Suprapubic skin (tissue), 4 donors: ENCODE results near the gene GNB5. TPM values are rescaled to one million over a fixed set of nuclear protein-coding genes. Genes with fewer than 3 reads are reported as not detected.

ENCODE experiments used
- DNase-seq, 2 donors: peaks; one replicate each; pipeline ENCODE4 v3.0.0-alpha.2; 2019; ENCODE audit warnings: low spot score in 2 of 2
- H3K27ac ChIP-seq: fragments of 200-600 bp; sonication (generic); one replicate; pipeline ENCODE4 v1.5.1; 2019
- H3K27me3 ChIP-seq: fragments of 200-600 bp; sonication (generic); one replicate; pipeline ENCODE4 v1.5.1; 2019
- H3K36me3 ChIP-seq: fragments of 200-600 bp; sonication (generic); one replicate; pipeline ENCODE4 v1.5.1; 2019
- H3K4me1 ChIP-seq: fragments of 200-600 bp; sonication (generic); one replicate; pipeline ENCODE4 v1.5.1; 2019
- H3K4me3 ChIP-seq: fragments of 200-600 bp; sonication (generic); one replicate; pipeline ENCODE4 v1.5.1; 2019; ENCODE audit warnings: mild to moderate bottlenecking
- H3K9me3 ChIP-seq: fragments of 200-600 bp; sonication (generic); one replicate; pipeline ENCODE4 v1.5.1; 2019
- EP300 ChIP-seq: sonication (generic); formaldehyde crosslinking; IDR thresholded peaks from one replicate; pipeline ENCODE4 v1.6.1; 2017; ENCODE audit warnings: antibody characterized with exemption
- POLR2A ChIP-seq, 2 donors: fragments of 450-650 bp; IDR thresholded peaks; one replicate each; pipeline ENCODE4 v1.6.1; 2017; ENCODE audit warnings: antibody characterized with exemption in 2 of 2, mild to moderate bottlenecking in 2 of 2, moderate library complexity in 2 of 2
- POLR2AphosphoS5 ChIP-seq, 3 donors: sonication (generic); formaldehyde crosslinking; IDR thresholded peaks; one replicate each; pipeline ENCODE4 v1.6.1; 2017; ENCODE audit warnings: antibody characterized with exemption in 3 of 3
- WGBS: methylation state at CpG from one replicate; pipeline ENCODE4 v1.1.5; 2018; 5-methylcytosine and 5-hydroxymethylcytosine counted together
- total RNA-seq, 4 donors: library from RNA; depleted of rRNA; stranded (reverse); fragments of >200 nt; gene quantifications; one replicate each; pipeline ENCODE4 v1.1.0, GENCODE V29; 2016
- TF ChIP-seq, protein P1 (sequence below), 2 donors: fragments of 200-600 bp in 1 of 2; fragments of 450-650 bp in 1 of 2; sonication (generic) in 1 of 2; IDR thresholded peaks; one replicate each; pipeline ENCODE4 v1.5.1; 2016 to 2019; ENCODE audit warnings: antibody characterized with exemption in 2 of 2, mild to moderate bottlenecking in 1 of 2, moderate library complexity in 1 of 2

The GNB5 gene
- total RNA-seq, 4 donors from 2014 or later, result 17.1 to 30.8 (median 24.9) TPM

DNA sequence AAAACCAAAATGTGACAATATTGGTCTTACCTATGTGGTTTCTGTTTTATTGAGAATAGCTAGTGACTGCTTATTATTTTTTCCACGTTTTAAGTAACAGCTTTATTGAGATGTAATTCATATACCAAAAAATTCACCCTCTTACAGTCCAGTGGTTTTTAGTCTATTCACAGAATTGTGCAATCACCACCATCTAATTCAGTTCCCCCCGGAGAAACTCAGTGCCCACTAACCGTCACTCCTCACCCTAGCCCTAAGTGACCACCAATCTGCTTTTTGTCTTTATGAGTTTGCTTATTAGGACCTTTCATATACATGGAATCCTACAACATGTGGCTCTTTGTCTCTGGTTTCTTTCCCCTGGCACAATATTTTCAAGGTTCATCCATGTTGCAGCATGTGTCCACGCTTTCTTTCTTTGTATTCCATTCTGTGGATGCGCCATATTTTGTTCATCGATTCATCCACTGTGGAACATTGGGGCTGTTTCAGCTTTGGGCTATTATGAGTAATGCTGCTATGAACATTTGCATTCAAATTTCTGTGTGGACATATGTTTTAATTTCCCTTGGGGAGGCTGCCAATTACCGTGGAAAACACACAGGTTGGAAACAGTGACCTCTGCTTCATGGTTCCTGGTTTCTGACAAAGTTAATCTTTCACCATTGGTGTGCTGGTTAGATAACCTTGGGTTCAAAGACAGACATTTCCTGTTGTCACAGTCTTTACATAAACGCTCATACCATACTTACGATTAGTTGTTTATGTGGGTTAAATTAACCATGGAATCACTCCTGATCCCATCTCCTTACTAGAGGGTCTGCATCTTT is 75.4 kb downstream of the GNB5 start:
- H3K27me3 ChIP-seq, result peaks cover 5% of the 10 kb centered on the region
- TF ChIP-seq EP300, result no peak
- TF ChIP-seq, protein P1, sequence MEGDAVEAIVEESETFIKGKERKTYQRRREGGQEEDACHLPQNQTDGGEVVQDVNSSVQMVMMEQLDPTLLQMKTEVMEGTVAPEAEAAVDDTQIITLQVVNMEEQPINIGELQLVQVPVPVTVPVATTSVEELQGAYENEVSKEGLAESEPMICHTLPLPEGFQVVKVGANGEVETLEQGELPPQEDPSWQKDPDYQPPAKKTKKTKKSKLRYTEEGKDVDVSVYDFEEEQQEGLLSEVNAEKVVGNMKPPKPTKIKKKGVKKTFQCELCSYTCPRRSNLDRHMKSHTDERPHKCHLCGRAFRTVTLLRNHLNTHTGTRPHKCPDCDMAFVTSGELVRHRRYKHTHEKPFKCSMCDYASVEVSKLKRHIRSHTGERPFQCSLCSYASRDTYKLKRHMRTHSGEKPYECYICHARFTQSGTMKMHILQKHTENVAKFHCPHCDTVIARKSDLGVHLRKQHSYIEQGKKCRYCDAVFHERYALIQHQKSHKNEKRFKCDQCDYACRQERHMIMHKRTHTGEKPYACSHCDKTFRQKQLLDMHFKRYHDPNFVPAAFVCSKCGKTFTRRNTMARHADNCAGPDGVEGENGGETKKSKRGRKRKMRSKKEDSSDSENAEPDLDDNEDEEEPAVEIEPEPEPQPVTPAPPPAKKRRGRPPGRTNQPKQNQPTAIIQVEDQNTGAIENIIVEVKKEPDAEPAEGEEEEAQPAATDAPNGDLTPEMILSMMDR (IDR thresholded peaks at IDR 0.05), result no peak
- TF ChIP-seq POLR2AphosphoS5 (IDR thresholded peaks at IDR 0.05), result no peak
- no peak for TF ChIP-seq POLR2A (IDR thresholded peaks at IDR 0.05)
- H3K36me3 ChIP-seq, result no peaks in the 10 kb centered on the region
- no peak for DNase-seq
- H3K4me3 ChIP-seq, result no peak overlapping the region
- H3K27ac ChIP-seq, result no peak overlapping the region
- no peaks in the 10 kb centered on the region for H3K9me3 ChIP-seq
- WGBS, result 69% methylated on average over 9 of the region's 9 CpGs
- H3K4me1 ChIP-seq, result peaks cover 14% of the 10 kb centered on the region

DNA sequence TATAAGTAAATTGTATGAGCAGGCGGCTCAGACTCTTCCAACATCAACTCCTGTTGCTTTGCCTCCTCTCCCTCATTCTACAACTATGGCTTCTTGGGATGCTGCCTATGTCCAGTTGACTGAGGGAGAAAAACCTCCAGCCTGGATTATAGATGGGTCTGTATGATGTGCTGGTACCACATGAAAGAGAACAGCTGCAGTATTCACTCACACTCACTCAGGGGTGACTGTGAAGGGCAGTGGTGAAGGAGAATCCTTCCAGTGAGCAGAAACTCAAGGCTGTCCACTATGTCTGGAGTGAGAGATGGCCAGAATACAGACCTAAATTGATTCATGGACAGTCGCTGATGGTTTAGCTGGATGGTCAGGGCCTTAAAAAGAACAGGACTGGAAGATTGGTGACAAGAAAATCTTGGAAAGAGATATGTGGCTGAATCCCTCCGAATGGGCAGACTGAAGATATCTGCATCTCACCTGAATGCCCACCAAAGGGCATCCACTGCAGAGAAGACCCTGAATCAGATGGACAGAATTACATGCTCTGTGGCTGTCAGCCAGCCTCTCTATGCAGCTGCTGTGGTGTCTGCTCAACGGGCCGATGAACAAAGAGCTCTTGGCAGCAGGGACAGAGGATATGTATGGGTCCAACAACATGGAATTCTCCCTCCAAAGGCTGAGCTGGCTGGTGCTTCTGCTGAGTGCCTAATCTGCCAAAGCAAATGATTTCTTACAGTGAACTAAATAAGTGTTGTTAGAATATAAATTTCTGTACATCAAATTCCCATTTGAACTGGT is 76.7 kb downstream of the GNB5 start:
- 84% methylated on average over 5 of the region's 5 CpGs for WGBS
- no peak for DNase-seq
- peaks cover 14% of the 10 kb centered on the region for H3K4me1 ChIP-seq
- TF ChIP-seq POLR2A (IDR thresholded peaks at IDR 0.05), result no peak
- TF ChIP-seq, protein P1 (IDR thresholded peaks at IDR 0.05), result no peak
- no peak overlapping the region for H3K27ac ChIP-seq
- H3K36me3 ChIP-seq, result no peaks in the 10 kb centered on the region
- H3K27me3 ChIP-seq, result peaks cover 5% of the 10 kb centered on the region
- no peaks in the 10 kb centered on the region for H3K9me3 ChIP-seq
- no peak overlapping the region for H3K4me3 ChIP-seq

DNA sequence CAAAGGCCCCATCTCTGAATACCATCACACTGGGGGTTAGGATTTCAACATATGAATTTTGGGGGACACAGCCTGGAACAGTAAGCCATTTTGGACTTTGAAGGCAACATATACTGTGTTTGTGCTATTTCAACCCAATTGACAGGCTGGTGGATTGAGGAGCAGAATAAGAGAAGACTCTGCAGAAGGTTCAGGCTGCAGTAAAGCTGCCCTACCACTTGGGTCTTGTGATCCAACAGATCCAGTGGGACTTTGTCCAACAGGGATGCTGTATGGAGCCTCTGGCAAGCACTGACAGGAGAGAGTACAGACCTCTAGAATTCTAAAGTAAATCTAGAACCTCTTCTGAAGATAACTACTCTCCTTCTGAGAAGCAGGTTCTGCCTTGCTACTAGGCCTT is 77.5 kb downstream of the GNB5 start:
- H3K36me3 ChIP-seq, result no peaks in the 10 kb centered on the region
- no peak for TF ChIP-seq POLR2AphosphoS5 (IDR thresholded peaks at IDR 0.05)
- no peak for TF ChIP-seq EP300
- no peak for TF ChIP-seq POLR2A (IDR thresholded peaks at IDR 0.05)
- TF ChIP-seq, protein P1 (IDR thresholded peaks at IDR 0.05), result no peak
- peaks cover 14% of the 10 kb centered on the region for H3K4me1 ChIP-seq
- H3K27ac ChIP-seq, result no peak overlapping the region
- peaks cover 5% of the 10 kb centered on the region for H3K27me3 ChIP-seq
- H3K9me3 ChIP-seq, result no peaks in the 10 kb centered on the region
- no peak overlapping the region for H3K4me3 ChIP-seq
- no peak for DNase-seq

DNA sequence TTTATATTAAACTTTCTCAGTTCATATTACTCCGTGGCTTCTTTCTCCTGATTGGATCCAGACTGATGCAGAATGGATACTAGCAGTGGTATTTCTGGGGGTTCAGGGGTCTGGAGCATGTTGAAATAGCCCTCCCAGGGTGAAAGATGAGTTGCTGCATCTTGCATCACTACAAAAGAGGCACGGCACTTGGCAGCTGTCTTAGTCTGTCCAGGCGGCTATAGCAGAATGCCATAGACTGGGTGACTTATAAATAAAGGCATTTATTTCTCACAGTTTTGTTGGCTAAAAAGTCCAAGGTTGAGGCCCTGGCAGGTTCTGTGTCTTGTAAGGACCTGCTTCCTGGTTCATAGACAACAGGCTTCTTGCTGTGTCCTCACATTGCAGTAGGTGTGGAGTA is 78.0 kb downstream of the GNB5 start:
- no peak for DNase-seq
- Histone ChIP-seq H3K4me3 (no peak overlapping the region), H3K27me3 (peaks cover 5% of the 10 kb centered on the region), H3K36me3 (no peaks in the 10 kb centered on the region), H3K9me3 (no peaks in the 10 kb centered on the region), H3K27ac (no peak overlapping the region), H3K4me1 (peaks cover 14% of the 10 kb centered on the region)
- WGBS, result 100% methylated on average over 3 of the region's 3 CpGs
- TF ChIP-seq EP300 (no peak), POLR2AphosphoS5 (IDR thresholded peaks at IDR 0.05) (no peak), POLR2A (IDR thresholded peaks at IDR 0.05) (no peak)
- TF ChIP-seq, protein P1 (IDR thresholded peaks at IDR 0.05), result no peak

DNA sequence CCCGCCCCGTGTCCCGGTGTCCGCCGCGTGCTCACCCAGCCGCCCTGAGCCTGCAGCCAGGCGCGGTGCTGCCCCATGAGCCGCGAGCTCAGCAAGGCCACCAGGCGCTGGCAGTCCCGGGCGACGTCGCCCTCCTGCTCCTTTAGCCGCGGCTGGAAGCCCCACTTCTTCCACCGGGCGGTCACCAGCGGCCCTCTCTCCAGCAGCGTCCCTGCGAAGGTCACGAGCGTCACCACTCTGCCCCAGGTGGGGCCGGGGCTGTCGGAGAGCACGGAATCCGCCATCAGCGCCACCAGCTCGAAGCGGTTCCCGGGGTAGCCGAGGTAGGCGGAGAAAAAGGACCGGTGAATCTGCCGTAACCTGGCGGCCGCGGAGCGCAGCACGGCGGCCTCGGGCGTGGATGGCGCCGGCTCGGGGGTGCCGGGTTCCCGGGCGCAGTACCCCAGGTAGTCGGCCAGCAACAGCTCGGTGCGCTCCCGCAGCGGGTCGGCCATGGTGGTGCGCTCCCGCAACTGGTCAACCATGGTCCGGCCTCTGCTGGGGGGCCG is 78.9 kb downstream of the GNB5 start:
- no peaks in the 10 kb centered on the region for H3K9me3 ChIP-seq
- no peak for DNase-seq
- 4% methylated on average over 13 of the region's 61 CpGs for WGBS

More for the DNA sequence above, 78.9 kb downstream of the GNB5 start:
- peaks cover 5% of the 10 kb centered on the region for H3K27me3 ChIP-seq
- no peaks in the 10 kb centered on the region for H3K36me3 ChIP-seq
- H3K27ac ChIP-seq, result peak overlapping the region; percentile 45
- peak overlapping the region; percentile 52 for H3K4me3 ChIP-seq
- H3K4me1 ChIP-seq, result peaks cover 14% of the 10 kb centered on the region
- TF ChIP-seq POLR2A (IDR thresholded peaks at IDR 0.05) (no peak), EP300 (no peak)
- TF ChIP-seq, protein P1 (IDR thresholded peaks at IDR 0.05), result peak in 1 of 2 donors; percentile 11
